Subcutaneous adipose tissue (tissue), 4 donors: ENCODE results near the gene FKBP1A. TPM values are rescaled to one million over a fixed set of nuclear protein-coding genes. Genes with fewer than 3 reads are reported as not detected.

Source experiments
- total RNA-seq, 4 donors: library from RNA; depleted of rRNA; stranded (reverse); fragments of >200 nt; gene quantifications; one replicate each; pipeline ENCODE4 v1.1.0, GENCODE V29; 2016
- TF ChIP-seq, protein P1 (sequence below): fragments of 450-650 bp; IDR thresholded peaks from one replicate; pipeline ENCODE4 v1.5.1; 2016; ENCODE audit warnings: low read depth, mild to moderate bottlenecking, control low read depth, antibody characterized with exemption, moderate library complexity

Gene FKBP1A
- total RNA-seq, 4 donors from 2014 or later: 131 to 257 (median 165) TPM

DNA sequence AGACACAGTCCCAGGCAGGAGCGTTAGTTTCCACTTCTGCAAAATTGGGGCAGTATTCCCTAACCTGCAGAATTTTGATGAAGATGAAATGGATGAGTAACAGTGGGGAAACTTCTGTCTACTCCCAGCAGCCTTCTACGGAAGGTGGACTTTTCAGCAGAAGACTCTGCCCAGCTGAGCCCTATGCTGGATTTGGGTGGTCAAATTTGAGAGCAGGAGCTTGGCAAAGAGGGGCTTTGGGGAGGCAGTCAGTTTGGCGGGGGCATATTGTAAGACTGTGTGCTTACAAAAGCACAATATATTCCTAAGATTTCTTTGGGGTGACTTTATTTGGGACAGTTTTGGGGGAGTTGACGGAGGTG, 58.5 kb downstream of the FKBP1A start:
- TF ChIP-seq, protein P1, sequence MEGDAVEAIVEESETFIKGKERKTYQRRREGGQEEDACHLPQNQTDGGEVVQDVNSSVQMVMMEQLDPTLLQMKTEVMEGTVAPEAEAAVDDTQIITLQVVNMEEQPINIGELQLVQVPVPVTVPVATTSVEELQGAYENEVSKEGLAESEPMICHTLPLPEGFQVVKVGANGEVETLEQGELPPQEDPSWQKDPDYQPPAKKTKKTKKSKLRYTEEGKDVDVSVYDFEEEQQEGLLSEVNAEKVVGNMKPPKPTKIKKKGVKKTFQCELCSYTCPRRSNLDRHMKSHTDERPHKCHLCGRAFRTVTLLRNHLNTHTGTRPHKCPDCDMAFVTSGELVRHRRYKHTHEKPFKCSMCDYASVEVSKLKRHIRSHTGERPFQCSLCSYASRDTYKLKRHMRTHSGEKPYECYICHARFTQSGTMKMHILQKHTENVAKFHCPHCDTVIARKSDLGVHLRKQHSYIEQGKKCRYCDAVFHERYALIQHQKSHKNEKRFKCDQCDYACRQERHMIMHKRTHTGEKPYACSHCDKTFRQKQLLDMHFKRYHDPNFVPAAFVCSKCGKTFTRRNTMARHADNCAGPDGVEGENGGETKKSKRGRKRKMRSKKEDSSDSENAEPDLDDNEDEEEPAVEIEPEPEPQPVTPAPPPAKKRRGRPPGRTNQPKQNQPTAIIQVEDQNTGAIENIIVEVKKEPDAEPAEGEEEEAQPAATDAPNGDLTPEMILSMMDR: no peak

- TF ChIP-seq, protein P1: no peak
Observed at GRCh38 chr20:1333462-1334369, 59.1 kb downstream of the FKBP1A start.

DNA sequence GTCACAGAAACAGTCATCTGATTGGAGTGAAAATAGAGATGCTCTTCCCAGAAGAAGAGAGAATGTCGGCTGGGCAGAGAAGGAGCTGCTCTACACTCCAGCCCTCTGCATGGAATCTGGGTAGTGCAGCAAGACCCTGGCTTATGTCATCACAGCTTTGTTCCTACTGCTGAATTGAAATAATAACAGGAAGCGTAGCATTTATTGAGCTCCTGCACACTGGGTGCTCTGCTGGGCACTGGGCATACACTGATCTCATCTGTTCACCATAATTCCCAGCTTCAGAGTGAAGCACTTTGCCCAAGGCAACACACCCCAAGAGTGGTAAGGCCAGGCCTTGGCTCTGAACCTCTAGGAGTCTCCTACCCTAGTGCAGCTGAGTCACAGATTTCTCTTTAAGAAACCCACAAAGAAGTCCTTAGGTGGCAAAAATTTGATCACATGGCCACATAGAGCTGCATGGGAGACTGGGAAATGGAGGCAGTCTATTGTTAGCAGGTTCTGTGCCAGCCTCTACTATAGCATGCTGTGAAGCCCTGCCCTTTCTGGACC, 60.0 kb downstream of the FKBP1A start:
- TF ChIP-seq, protein P1: no peak

DNA sequence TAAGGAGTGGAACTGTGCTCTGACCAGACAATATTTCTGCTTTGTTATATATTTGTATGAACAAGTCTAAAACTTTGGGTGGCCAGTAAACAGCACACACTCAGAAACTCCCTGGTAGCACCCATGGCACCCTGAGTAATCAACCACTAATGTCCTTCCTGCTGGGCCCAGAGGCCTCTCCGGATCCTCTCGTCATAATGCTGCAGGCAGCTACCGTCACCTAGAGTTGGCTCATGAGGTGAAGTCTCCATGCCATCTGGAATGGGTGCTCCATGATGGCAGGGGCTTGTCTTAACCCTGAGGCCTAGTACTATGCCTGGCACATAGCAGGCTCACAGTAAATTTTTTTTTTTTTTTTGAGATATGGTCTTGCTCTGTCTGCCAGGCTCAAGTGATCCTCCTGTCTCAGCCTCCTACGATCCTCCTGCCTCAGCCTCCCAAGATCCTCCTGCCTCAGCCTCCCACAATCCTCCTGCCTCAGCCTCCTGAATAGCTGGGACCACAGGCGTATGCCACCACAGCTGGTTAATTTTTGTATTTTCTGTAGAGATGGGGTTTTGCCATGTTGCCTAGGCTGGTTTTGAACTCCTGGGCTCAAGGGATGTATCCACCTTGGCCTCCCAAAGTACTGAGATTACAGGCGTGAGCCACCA, 60.9 kb downstream of the FKBP1A start:
- TF ChIP-seq, protein P1: no peak

- TF ChIP-seq, protein P1: no peak
Observed at GRCh38 chr20:1331101-1331500, 61.8 kb downstream of the FKBP1A start.

- TF ChIP-seq, protein P1: no peak
Observed at GRCh38 chr20:1330075-1330830, 62.6 kb downstream of the FKBP1A start.
